GM21825 (cell line): ENCODE measurements around the gene SEC23IP.
"Not testable (repeated sequence)": the region's sequence is repeated elsewhere in the genome, so short reads cannot be mapped to it uniquely, and the experiment has no call there.

Source experiments
- ATAC-seq: cut with Tn5 transposase; IDR thresholded peaks from one replicate; pipeline ENCODE4 v1.9.1; 2021; ENCODE audit warnings: mild to moderate bottlenecking, moderate library complexity; ENCODE audit not compliant: unreplicated experiment

Gene SEC23IP

GRCh38 chr10:119892188-119893065, at the start of gene SEC23IP:
SEC23IP (plus strand) TSS chr10:119892730; CDS start chr10:119892783, 53 bp downstream.
- ATAC-seq: peak; percentile 99

GRCh38 chr10:119845656-119846055, 46.9 kb upstream of the SEC23IP start:
- ATAC-seq: no peak

GRCh38 chr10:119849031-119849789, 43.3 kb upstream of the SEC23IP start:
- ATAC-seq: no peak

- ATAC-seq: no peak
These were observed 42.6 kb upstream of the SEC23IP start for GRCh38 chr10:119849944-119850343.

GRCh38 chr10:119852277-119852676, 40.3 kb upstream of the SEC23IP start:
- no peak for ATAC-seq

- no peak for ATAC-seq
These were observed 39.7 kb upstream of the SEC23IP start for GRCh38 chr10:119852822-119853221.

GRCh38 chr10:119853574-119853973, 39.0 kb upstream of the SEC23IP start:
- no peak for ATAC-seq

- no peak for ATAC-seq
These were observed 34.5 kb upstream of the SEC23IP start for GRCh38 chr10:119858063-119858462.

- no peak for ATAC-seq
These were observed 32.9 kb upstream of the SEC23IP start for GRCh38 chr10:119859420-119860258.

GRCh38 chr10:119860866-119861607, 31.5 kb upstream of the SEC23IP start:
- ATAC-seq: no peak

GRCh38 chr10:119862524-119862923, 30.0 kb upstream of the SEC23IP start:
- no peak for ATAC-seq

- no peak for ATAC-seq
These were observed 28.5 kb upstream of the SEC23IP start for GRCh38 chr10:119863951-119864565.

GRCh38 chr10:119865699-119866240, 26.8 kb upstream of the SEC23IP start:
- ATAC-seq: no peak

GRCh38 chr10:119867317-119867716, 25.2 kb upstream of the SEC23IP start:
- no peak for ATAC-seq

GRCh38 chr10:119869398-119869797, 23.1 kb upstream of the SEC23IP start:
- not testable (repeated sequence) for ATAC-seq

- peak; percentile 42 for ATAC-seq
These were observed 20.5 kb upstream of the SEC23IP start for GRCh38 chr10:119871881-119872609.

GRCh38 chr10:119872610-119872859, 20.0 kb upstream of the SEC23IP start, which contains the start of gene MCMBP:
MCMBP (minus strand) TSS chr10:119872843; CDS start chr10:119872584, 259 bp downstream.
- no peak for ATAC-seq

GRCh38 chr10:119872860-119873681, 19.5 kb upstream of the SEC23IP start:
- peak; percentile 90 for ATAC-seq
